GM23338 (cell line): Measurements from ENCODE around the gene FAM13A. TPM values are rescaled to one million over a fixed set of nuclear protein-coding genes. Genes with fewer than 3 reads are reported as not detected.

Experiments
- ATAC-seq: fragments of 200-7000 bp; cut with Tn5 transposase; 3 replicates; pipeline ENCODE4 v1.9.1; 2020
- DNase-seq: peaks from one replicate; pipeline ENCODE4 v3.0.0-alpha.2; 2015; ENCODE audit warnings: low spot score
- H2AFZ ChIP-seq: fragments of 200-600 bp; sonication (generic); 2 replicates; pipeline ENCODE4 v1.8.0; 2016; ENCODE audit warnings: antibody characterized with exemption, mild to moderate bottlenecking, moderate library complexity
- H3F3A ChIP-seq: fragments of 200-600 bp; sonication (generic); replicated peaks from 2 replicates; pipeline ENCODE4 v1.8.0; 2017; ENCODE audit warnings: antibody characterized with exemption, mixed run types, low read depth
- H3K27ac ChIP-seq: fragments of 200-600 bp; sonication (generic); 2 replicates; pipeline ENCODE4 v1.6.1; 2016; ENCODE audit warnings: low read depth
- H3K27me3 ChIP-seq: fragments of 200-600 bp; sonication (generic); 2 replicates; pipeline ENCODE4 v1.8.0; 2016; ENCODE audit warnings: mild to moderate bottlenecking, mixed run types, moderate library complexity; ENCODE audit not compliant: insufficient read depth
- H3K36me3 ChIP-seq: fragments of 200-600 bp; sonication (generic); 2 replicates; pipeline ENCODE4 v1.8.0; 2016; ENCODE audit warnings: mild to moderate bottlenecking; ENCODE audit not compliant: insufficient read depth
- H3K4me1 ChIP-seq: fragments of 200-600 bp; sonication (generic); 2 replicates; pipeline ENCODE4 v1.8.0; 2016; ENCODE audit warnings: mild to moderate bottlenecking, moderate library complexity; ENCODE audit not compliant: insufficient read depth
- H3K4me2 ChIP-seq: fragments of 200-600 bp; sonication (generic); 2 replicates; pipeline ENCODE4 v1.7.1; 2017; ENCODE audit warnings: mixed run types
- H3K4me3 ChIP-seq: fragments of 200-600 bp; sonication (generic); 2 replicates; pipeline ENCODE4 v1.6.1; 2016; ENCODE audit warnings: mixed run types
- H3K79me2 ChIP-seq: fragments of 200-600 bp; sonication (generic); replicated peaks from 2 replicates; pipeline ENCODE4 v1.8.0; 2017; ENCODE audit warnings: mild to moderate bottlenecking; ENCODE audit not compliant: insufficient read depth
- H3K9me2 ChIP-seq: fragments of 200-600 bp; sonication (generic); 2 replicates; pipeline ENCODE4 v1.8.0; 2017; ENCODE audit not compliant: insufficient read depth
- H4K20me1 ChIP-seq: fragments of 200-600 bp; sonication (generic); replicated peaks from 2 replicates; pipeline ENCODE4 v1.8.0; 2017; ENCODE audit warnings: mild to moderate bottlenecking; ENCODE audit not compliant: insufficient read depth
- H3K27ac Mint-ChIP-seq: 2 replicates; pipeline ENCODE4 v1.8.0; 2020; ENCODE audit warnings: inconsistent platforms, mild to moderate bottlenecking, moderate library complexity, mixed read lengths
- H3K27me3 Mint-ChIP-seq: 3 replicates; pipeline ENCODE4 v1.8.0; 2022; ENCODE audit warnings: low read depth, mild to moderate bottlenecking, moderate library complexity, mixed read lengths, inconsistent platforms; ENCODE audit not compliant: insufficient read depth, poor library complexity
- H3K36me3 Mint-ChIP-seq: 3 replicates; pipeline ENCODE4 v1.8.0; 2021; ENCODE audit warnings: low read depth, mild to moderate bottlenecking, inconsistent platforms, moderate library complexity, mixed read lengths
- H3K4me1 Mint-ChIP-seq: 3 replicates; pipeline ENCODE4 v1.8.0; 2020; ENCODE audit warnings: mild to moderate bottlenecking, inconsistent platforms, mixed read lengths
- H3K4me3 Mint-ChIP-seq: 3 replicates; pipeline ENCODE4 v1.8.0; 2021; ENCODE audit warnings: moderate library complexity, mild to moderate bottlenecking, inconsistent platforms, mixed read lengths
- H3K9me3 Mint-ChIP-seq: 3 replicates; pipeline ENCODE4 v1.8.0; 2020; ENCODE audit warnings: moderate library complexity, mild to moderate bottlenecking, inconsistent platforms, mixed read lengths
- CREB1 ChIP-seq: fragments of 250-450 bp; sonication (Bioruptor Pico); IDR thresholded peaks from 2 replicates; pipeline ENCODE4 v1.5.0; 2020; ENCODE audit warnings: low read depth, mild to moderate bottlenecking, moderate library complexity
- CTCF ChIP-seq, 2 experiments: fragments of 200-600 bp in 1 of 2; sonication (generic) in 1 of 2; conservative IDR thresholded peaks; 2 replicates each; pipeline versions ENCODE4 v1.5.1 to v1.6.1; 2016 to 2017; ENCODE audit warnings: antibody characterized with exemption in 2 of 2, low read depth in 2 of 2, mild to moderate bottlenecking in 2 of 2, moderate library complexity in 1 of 2
- ETS1 ChIP-seq: IDR thresholded peaks from 2 replicates; pipeline ENCODE4 v1.6.1; 2016; ENCODE audit warnings: antibody characterized with exemption
- JUNB ChIP-seq: IDR thresholded peaks from one replicate; pipeline ENCODE4 v1.6.1; 2016; ENCODE audit warnings: antibody characterized with exemption; ENCODE audit not compliant: unreplicated experiment
- NANOG ChIP-seq: IDR thresholded peaks from 2 replicates; pipeline ENCODE4 v1.6.1; 2016; ENCODE audit warnings: antibody characterized with exemption, borderline replicate concordance
- POLR2AphosphoS5 ChIP-seq: IDR thresholded peaks from 2 replicates; pipeline ENCODE4 v1.6.1; 2016; ENCODE audit warnings: antibody characterized with exemption, low read depth
- REST ChIP-seq: IDR thresholded peaks from one replicate; pipeline ENCODE4 v1.6.1; 2018; ENCODE audit warnings: antibody characterized with exemption; ENCODE audit not compliant: unreplicated experiment
- ZNF114 ChIP-seq: fragments of 250-450 bp; sonication (Bioruptor Pico); IDR thresholded peaks from 2 replicates; pipeline ENCODE4 v1.5.0; 2020; ENCODE audit warnings: mild to moderate bottlenecking, moderate library complexity
- ZNF331 ChIP-seq: fragments of 250-450 bp; sonication (Bioruptor Pico); IDR thresholded peaks from 2 replicates; pipeline ENCODE4 v1.5.0; 2020; ENCODE audit warnings: low read depth, mild to moderate bottlenecking, moderate library complexity
- polyA plus RNA-seq: library from polyadenylated mRNA; unstranded; fragments of >200 nt; fragmentation: Nextera tagmentation; extraction: Ambion mirVana; gene quantifications from 2 replicates; pipeline ENCODE4 v1.2.1, GENCODE V29; 2016
- total RNA-seq: library from RNA; depleted of rRNA; stranded (reverse); fragments of >200 nt; shearing (Covaris generic); gene quantifications from 2 replicates; pipeline ENCODE4 v1.2.3, GENCODE V29; 2014

The FAM13A gene
- total and polyA plus RNA-seq, 2 experiments from 2014 or later, result 13.9 to 28.4 TPM

- no peak overlapping the region for H3K4me3 Mint-ChIP-seq
- no peaks in the 10 kb centered on the region for H3K9me3 Mint-ChIP-seq
- no peaks in the 10 kb centered on the region for H3K36me3 Mint-ChIP-seq
- H4K20me1 ChIP-seq, result no peaks in the 10 kb centered on the region
- no peaks in the 10 kb centered on the region for H3K27me3 Mint-ChIP-seq
- H3K27me3 ChIP-seq, result no peaks in the 10 kb centered on the region
- H3K4me3 ChIP-seq, result no peak overlapping the region
- no peak for TF ChIP-seq POLR2AphosphoS5
- TF ChIP-seq ZNF114 (CRISPR knock-in tag), result no peak
- no peaks in the 10 kb centered on the region for H3K9me2 ChIP-seq
- no peak overlapping the region for H2AFZ ChIP-seq
- no peak overlapping the region for H3K27ac Mint-ChIP-seq
- H3K27ac ChIP-seq, result no peak overlapping the region
- no peaks in the 10 kb centered on the region for H3K4me1 ChIP-seq
- H3F3A ChIP-seq, result no peaks in the 10 kb centered on the region
- H3K79me2 ChIP-seq, result no peaks in the 10 kb centered on the region
- H3K4me2 ChIP-seq, result no peak overlapping the region
- DNase-seq (no peak), ATAC-seq (no peak)
- peaks cover 3% of the 10 kb centered on the region; the same call in 1 of the 3 replicates for H3K4me1 Mint-ChIP-seq
- no peaks in the 10 kb centered on the region for H3K36me3 ChIP-seq
These were observed 351.0 kb downstream of the FAM13A start for GRCh38 chr4:88705805-88706492.

- Mint-ChIP-seq H3K36me3 (no peaks in the 10 kb centered on the region), H3K4me3 (no peak overlapping the region), H3K4me1 (peaks cover 3% of the 10 kb centered on the region; the same call in 1 of the 3 replicates), H3K9me3 (no peaks in the 10 kb centered on the region), H3K27ac (no peak overlapping the region), H3K27me3 (no peaks in the 10 kb centered on the region)
- Histone ChIP-seq H3K4me1 (no peaks in the 10 kb centered on the region), H3K79me2 (no peaks in the 10 kb centered on the region), H4K20me1 (no peaks in the 10 kb centered on the region), H3K27me3 (no peaks in the 10 kb centered on the region), H3K4me2 (no peak overlapping the region), H3K36me3 (no peaks in the 10 kb centered on the region), H3K27ac (no peak overlapping the region), H3K9me2 (no peaks in the 10 kb centered on the region), H3F3A (no peaks in the 10 kb centered on the region), H3K4me3 (no peak overlapping the region), H2AFZ (no peak overlapping the region)
- TF ChIP-seq CTCF (conservative IDR thresholded peaks at IDR 0.05; ENCODE audit: low read depth in 2 of 2) (no peak), ZNF331 (CRISPR knock-in tag) (no peak), JUNB (no peak), ETS1 (no peak), POLR2AphosphoS5 (no peak), NANOG (no peak), CREB1 (CRISPR knock-in tag) (no peak), REST (no peak), ZNF114 (CRISPR knock-in tag) (no peak)
- no peak for DNase-seq
- no peak for ATAC-seq
These were observed 351.8 kb downstream of the FAM13A start for GRCh38 chr4:88705223-88705622.
